HEK293T (cell line): ENCODE data around the gene ATP13A4.

ENCODE experiments used
- ARNT ChIP-seq: fragments of 450-650 bp; IDR thresholded peaks from 2 replicates; pipeline ENCODE4 v1.6.1; 2017; ENCODE audit warnings: mild to moderate bottlenecking
- BHLHE40 ChIP-seq: fragments of 450-650 bp; IDR thresholded peaks from 2 replicates; pipeline ENCODE4 v1.6.1; 2016; ENCODE audit warnings: mild to moderate bottlenecking, moderate library complexity, borderline replicate concordance
- ELF4 ChIP-seq: fragments of 450-650 bp; IDR thresholded peaks from 2 replicates; pipeline ENCODE4 v1.6.1; 2017; ENCODE audit warnings: antibody characterized with exemption
- FOXA1 ChIP-seq: fragments of 450-650 bp; IDR thresholded peaks from 2 replicates; pipeline ENCODE4 v1.6.1; 2016; ENCODE audit warnings: mild to moderate bottlenecking
- L3MBTL2 ChIP-seq: fragments of 450-650 bp; conservative IDR thresholded peaks from 2 replicates; pipeline ENCODE4 v1.6.1; 2016; ENCODE audit warnings: mild to moderate bottlenecking
- NFRKB ChIP-seq: fragments of 450-650 bp; IDR thresholded peaks from 2 replicates; pipeline ENCODE4 v1.6.1; 2016; ENCODE audit warnings: mild to moderate bottlenecking, moderate library complexity
- PKNOX1 ChIP-seq: fragments of 450-650 bp; IDR thresholded peaks from 2 replicates; pipeline ENCODE4 v1.6.1; 2016
- SP1 ChIP-seq: fragments of 450-650 bp; IDR thresholded peaks from 2 replicates; pipeline ENCODE4 v1.6.1; 2017
- SUZ12 ChIP-seq: fragments of 450-650 bp; IDR thresholded peaks from 2 replicates; pipeline ENCODE4 v1.6.1; 2016; ENCODE audit warnings: mild to moderate bottlenecking

DNA sequence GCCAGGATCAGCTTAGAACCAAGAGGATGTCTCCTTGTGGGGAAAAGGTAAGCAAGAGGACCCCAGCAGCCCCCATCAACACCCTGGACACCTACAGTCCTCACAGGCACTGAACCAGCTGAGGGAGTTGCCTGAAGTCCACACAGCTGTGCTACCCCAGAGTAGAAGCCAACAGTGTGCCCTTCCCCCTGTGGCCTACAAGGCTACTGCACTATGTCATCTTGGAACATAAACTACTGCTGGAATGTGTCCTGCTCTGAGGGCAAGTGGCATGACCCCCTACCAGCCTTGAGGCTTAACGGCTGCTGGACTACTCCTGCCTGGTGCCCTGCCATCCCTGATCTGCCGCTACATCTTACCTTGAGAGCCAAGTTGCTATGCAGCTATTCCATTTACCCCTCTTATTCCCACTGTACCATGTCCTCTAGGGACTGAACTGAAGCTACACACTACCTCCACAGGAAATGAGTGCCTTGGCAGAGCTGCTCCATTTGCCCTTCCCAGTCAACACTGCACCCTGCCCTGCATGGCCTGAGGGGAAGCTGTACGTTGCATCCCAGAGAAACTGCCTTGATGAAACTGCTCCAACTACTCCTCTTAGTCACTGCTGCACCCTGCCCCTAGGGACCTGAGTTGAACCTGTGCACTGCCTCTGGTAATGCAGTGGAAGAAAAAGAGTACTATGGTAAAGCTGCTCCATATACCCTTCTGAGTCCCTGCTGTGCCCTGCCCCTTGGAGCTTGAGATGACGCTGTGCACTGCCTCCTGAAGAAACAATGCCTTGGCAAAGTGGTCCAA is 135.9 kb downstream of the ATP13A4 start:
- TF ChIP-seq SUZ12 (no peak), ELF4 (no peak), NFRKB (no peak), SP1 (no peak), PKNOX1 (no peak), L3MBTL2 (no peak), BHLHE40 (no peak), ARNT (no peak), FOXA1 (no peak)
